ENCODE measurements around the gene LPAR5.

Gene LPAR5

GRCh38 chr12:6635856-6636531 is at the start of gene LPAR5:
LPAR5 (minus strand) TSS chr12:6635959; CDS start chr12:6621248, 14,711 bp downstream.
- DNase-seq: no peak

- peak; percentile 25 for DNase-seq
Observed at GRCh38 chr12:6684609-6685008, 48.9 kb upstream of the LPAR5 start.

GRCh38 chr12:6676962-6677361 is 41.2 kb upstream of the LPAR5 start:
- DNase-seq: no peak

- no peak for DNase-seq
Observed at GRCh38 chr12:6672143-6672542, 36.4 kb upstream of the LPAR5 start.

- DNase-seq: no peak
Observed at GRCh38 chr12:6667559-6668210, 31.9 kb upstream of the LPAR5 start.

GRCh38 chr12:6666211-6666610 is 30.5 kb upstream of the LPAR5 start:
- no peak for DNase-seq

GRCh38 chr12:6664902-6665301 is 29.1 kb upstream of the LPAR5 start:
- DNase-seq: no peak

GRCh38 chr12:6662906-6663742 is 27.4 kb upstream of the LPAR5 start, which contains the start of gene ING4:
ING4 (minus strand) TSS chr12:6663119; CDS start chr12:6663101, 18 bp downstream.
- peak; percentile 99 for DNase-seq

- DNase-seq: no peak
Observed at GRCh38 chr12:6662602-6662905, 26.8 kb upstream of the LPAR5 start.

GRCh38 chr12:6653987-6654386 is 18.2 kb upstream of the LPAR5 start:
- DNase-seq: no peak

GRCh38 chr12:6653342-6653741 is 17.6 kb upstream of the LPAR5 start:
- no peak for DNase-seq

GRCh38 chr12:6652391-6652790 is 16.6 kb upstream of the LPAR5 start:
- no peak for DNase-seq

GRCh38 chr12:6650832-6651231 is 15.1 kb upstream of the LPAR5 start:
- no peak for DNase-seq

- DNase-seq: peak; percentile 88
Observed at GRCh38 chr12:6647083-6647604, 11.4 kb upstream of the LPAR5 start, which contains the start of gene ACRBP. ACRBP (minus strand) TSS chr12:6647432; CDS start chr12:6647366, 66 bp downstream.

GRCh38 chr12:6646276-6647082 is 10.7 kb upstream of the LPAR5 start:
- no peak for DNase-seq

- peak; percentile 37 for DNase-seq
Observed at GRCh38 chr12:6644903-6645302, 9.1 kb upstream of the LPAR5 start.

GRCh38 chr12:6644257-6644596 is 8.5 kb upstream of the LPAR5 start:
- no peak for DNase-seq

GRCh38 chr12:6643569-6644256 is 8.0 kb upstream of the LPAR5 start:
- DNase-seq: no peak

- no peak for DNase-seq
Observed at GRCh38 chr12:6641131-6641530, 5.4 kb upstream of the LPAR5 start.

GRCh38 chr12:6640497-6640896 is 4.7 kb upstream of the LPAR5 start:
- DNase-seq: no peak

- no peak for DNase-seq
Observed at GRCh38 chr12:6639151-6639801, 3.5 kb upstream of the LPAR5 start.

GRCh38 chr12:6638305-6638704 is 2.5 kb upstream of the LPAR5 start:
- DNase-seq: no peak
